ENCODE data around the gene MAP6.

Gene MAP6

DNA sequence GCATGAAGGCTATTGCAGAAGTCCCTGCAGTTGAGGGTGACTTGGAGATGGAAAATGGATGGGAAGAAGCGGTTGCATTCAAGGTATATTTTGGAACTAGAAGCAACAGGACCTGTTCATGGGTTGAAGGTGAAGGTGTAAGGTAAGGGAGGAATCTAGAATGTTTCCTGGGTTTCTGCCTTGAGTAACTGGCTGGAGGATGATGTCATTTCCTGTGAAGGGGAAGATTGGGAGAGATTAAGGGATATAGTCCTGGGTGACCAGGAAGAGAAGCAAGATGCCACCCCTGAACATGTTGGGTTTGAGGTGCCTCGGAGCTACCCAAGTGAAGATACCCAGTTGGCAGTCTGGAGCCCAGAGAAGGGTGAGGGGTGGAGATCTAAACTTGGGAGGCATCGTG lies 36.7 kb upstream of the MAP6 start:
- Histone ChIP-seq H4K20me1 (ENCODE audit: low read depth, low read length) (no peaks in the 10 kb centered on the region), H3K9me2 (replicated peaks; ENCODE audit: insufficient read depth, low read length) (no peaks in the 10 kb centered on the region), H3K4me3 (ENCODE audit: insufficient read depth, low read length, poor library complexity, severe bottlenecking) (no peak overlapping the region), H3K79me2 (ENCODE audit: insufficient read depth, low read length) (no peaks in the 10 kb centered on the region), H3K36me3 (ENCODE audit: low read length) (no peaks in the 10 kb centered on the region), H3K9ac (ENCODE audit: low read length) (no peak overlapping the region), H3K4me2 (ENCODE audit: low read depth, low read length, poor library complexity, severe bottlenecking) (no peak overlapping the region), H3K27me3 (ENCODE audit: low read length) (no peaks in the 10 kb centered on the region), H3K27ac (ENCODE audit: low read depth, low read length) (no peak overlapping the region), H3K9me3 (ENCODE audit: insufficient read depth, low read length) (no peaks in the 10 kb centered on the region), H3F3A (ENCODE audit: insufficient read depth) (no peaks in the 10 kb centered on the region), H2AFZ (ENCODE audit: low read depth, low read length, severe bottlenecking) (no peak overlapping the region)
- no peak for TF ChIP-seq EZH2phosphoT487 (conservative IDR thresholded peaks at IDR 0.05; ENCODE audit: low read length)

DNA sequence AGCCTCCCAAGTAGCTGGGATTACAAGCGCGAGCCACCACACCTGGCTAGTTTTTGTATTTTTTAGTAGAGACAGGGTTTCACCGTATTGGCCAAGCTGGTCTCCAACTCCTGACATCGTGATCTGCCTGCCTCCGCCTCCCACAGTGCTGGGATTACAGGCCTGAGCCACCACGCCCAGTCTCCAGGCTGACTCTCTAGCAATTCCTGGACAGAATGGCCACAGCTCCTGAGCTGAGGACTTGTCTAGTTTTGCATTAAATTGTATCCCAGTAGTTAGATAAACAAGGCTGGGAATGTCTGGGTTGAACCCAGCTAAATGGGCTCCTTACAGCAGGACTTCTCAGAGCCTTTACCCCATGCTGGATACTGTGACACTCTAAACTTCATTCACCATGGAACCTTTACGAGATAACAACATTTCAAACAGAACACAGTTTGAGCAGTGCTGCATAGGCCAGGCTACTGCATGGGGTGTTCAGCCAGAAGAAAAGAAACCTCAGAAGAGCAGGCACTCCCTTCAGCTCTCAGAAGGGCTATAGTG lies 34.9 kb upstream of the MAP6 start:
- no peak overlapping the region for H3K4me2 ChIP-seq (ENCODE audit: low read depth, low read length, poor library complexity, severe bottlenecking)
- H3K9ac ChIP-seq (ENCODE audit: low read length), result no peak overlapping the region
- H3K79me2 ChIP-seq (ENCODE audit: insufficient read depth, low read length), result no peaks in the 10 kb centered on the region
- H3F3A ChIP-seq (ENCODE audit: insufficient read depth), result no peaks in the 10 kb centered on the region
- no peaks in the 10 kb centered on the region for H4K20me1 ChIP-seq (ENCODE audit: low read depth, low read length)
- no peak overlapping the region for H3K27ac ChIP-seq (ENCODE audit: low read depth, low read length)
- no peak overlapping the region for H2AFZ ChIP-seq (ENCODE audit: low read depth, low read length, severe bottlenecking)
- no peaks in the 10 kb centered on the region for H3K36me3 ChIP-seq (ENCODE audit: low read length)
- H3K4me3 ChIP-seq (ENCODE audit: insufficient read depth, low read length, poor library complexity, severe bottlenecking), result no peak overlapping the region
- H3K9me3 ChIP-seq (ENCODE audit: insufficient read depth, low read length), result no peaks in the 10 kb centered on the region
- H3K27me3 ChIP-seq (ENCODE audit: low read length), result no peaks in the 10 kb centered on the region
- no peaks in the 10 kb centered on the region for H3K9me2 ChIP-seq (replicated peaks; ENCODE audit: insufficient read depth, low read length)
- TF ChIP-seq EZH2phosphoT487 (conservative IDR thresholded peaks at IDR 0.05; ENCODE audit: low read length), result no peak
- TF ChIP-seq, protein P1, sequence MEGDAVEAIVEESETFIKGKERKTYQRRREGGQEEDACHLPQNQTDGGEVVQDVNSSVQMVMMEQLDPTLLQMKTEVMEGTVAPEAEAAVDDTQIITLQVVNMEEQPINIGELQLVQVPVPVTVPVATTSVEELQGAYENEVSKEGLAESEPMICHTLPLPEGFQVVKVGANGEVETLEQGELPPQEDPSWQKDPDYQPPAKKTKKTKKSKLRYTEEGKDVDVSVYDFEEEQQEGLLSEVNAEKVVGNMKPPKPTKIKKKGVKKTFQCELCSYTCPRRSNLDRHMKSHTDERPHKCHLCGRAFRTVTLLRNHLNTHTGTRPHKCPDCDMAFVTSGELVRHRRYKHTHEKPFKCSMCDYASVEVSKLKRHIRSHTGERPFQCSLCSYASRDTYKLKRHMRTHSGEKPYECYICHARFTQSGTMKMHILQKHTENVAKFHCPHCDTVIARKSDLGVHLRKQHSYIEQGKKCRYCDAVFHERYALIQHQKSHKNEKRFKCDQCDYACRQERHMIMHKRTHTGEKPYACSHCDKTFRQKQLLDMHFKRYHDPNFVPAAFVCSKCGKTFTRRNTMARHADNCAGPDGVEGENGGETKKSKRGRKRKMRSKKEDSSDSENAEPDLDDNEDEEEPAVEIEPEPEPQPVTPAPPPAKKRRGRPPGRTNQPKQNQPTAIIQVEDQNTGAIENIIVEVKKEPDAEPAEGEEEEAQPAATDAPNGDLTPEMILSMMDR (IDR thresholded peaks at IDR 0.05; ENCODE audit: insufficient read depth, low read length, poor library complexity, severe bottlenecking), result no peak

DNA sequence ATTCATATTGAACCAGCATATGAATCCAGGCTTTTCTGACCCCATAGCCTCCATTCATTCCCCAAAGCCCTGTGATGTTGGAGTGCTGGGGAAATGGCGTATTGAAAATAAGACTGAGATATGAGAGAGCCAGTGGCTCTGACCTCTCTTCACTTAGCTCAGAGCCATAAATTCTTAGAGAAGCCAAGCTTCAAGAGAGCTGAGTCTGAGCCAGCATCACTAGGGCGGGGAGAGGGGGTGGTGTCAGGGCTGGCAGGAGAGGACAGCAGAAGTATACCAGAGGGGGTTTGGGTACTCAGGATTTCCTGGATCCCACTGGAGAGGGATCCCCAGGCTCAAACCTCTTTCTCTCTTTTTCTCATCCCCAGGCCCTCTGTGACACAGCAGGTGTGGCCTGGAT lies 32.1 kb upstream of the MAP6 start:
- Histone ChIP-seq H3K9me2 (replicated peaks; ENCODE audit: insufficient read depth, low read length) (no peaks in the 10 kb centered on the region), H2AFZ (ENCODE audit: low read depth, low read length, severe bottlenecking) (no peak overlapping the region), H3K36me3 (ENCODE audit: low read length) (no peaks in the 10 kb centered on the region), H3K9ac (ENCODE audit: low read length) (no peak overlapping the region), H3K4me3 (ENCODE audit: insufficient read depth, low read length, poor library complexity, severe bottlenecking) (no peak overlapping the region), H3F3A (ENCODE audit: insufficient read depth) (no peaks in the 10 kb centered on the region), H3K27me3 (ENCODE audit: low read length) (no peaks in the 10 kb centered on the region), H4K20me1 (ENCODE audit: low read depth, low read length) (no peaks in the 10 kb centered on the region), H3K79me2 (ENCODE audit: insufficient read depth, low read length) (no peaks in the 10 kb centered on the region), H3K9me3 (ENCODE audit: insufficient read depth, low read length) (no peaks in the 10 kb centered on the region), H3K27ac (ENCODE audit: low read depth, low read length) (no peak overlapping the region), H3K4me2 (ENCODE audit: low read depth, low read length, poor library complexity, severe bottlenecking) (no peak overlapping the region)
- TF ChIP-seq, protein P1 (IDR thresholded peaks at IDR 0.05; ENCODE audit: insufficient read depth, low read length, poor library complexity, severe bottlenecking), result no peak
- no peak for TF ChIP-seq EZH2phosphoT487 (conservative IDR thresholded peaks at IDR 0.05; ENCODE audit: low read length)

DNA sequence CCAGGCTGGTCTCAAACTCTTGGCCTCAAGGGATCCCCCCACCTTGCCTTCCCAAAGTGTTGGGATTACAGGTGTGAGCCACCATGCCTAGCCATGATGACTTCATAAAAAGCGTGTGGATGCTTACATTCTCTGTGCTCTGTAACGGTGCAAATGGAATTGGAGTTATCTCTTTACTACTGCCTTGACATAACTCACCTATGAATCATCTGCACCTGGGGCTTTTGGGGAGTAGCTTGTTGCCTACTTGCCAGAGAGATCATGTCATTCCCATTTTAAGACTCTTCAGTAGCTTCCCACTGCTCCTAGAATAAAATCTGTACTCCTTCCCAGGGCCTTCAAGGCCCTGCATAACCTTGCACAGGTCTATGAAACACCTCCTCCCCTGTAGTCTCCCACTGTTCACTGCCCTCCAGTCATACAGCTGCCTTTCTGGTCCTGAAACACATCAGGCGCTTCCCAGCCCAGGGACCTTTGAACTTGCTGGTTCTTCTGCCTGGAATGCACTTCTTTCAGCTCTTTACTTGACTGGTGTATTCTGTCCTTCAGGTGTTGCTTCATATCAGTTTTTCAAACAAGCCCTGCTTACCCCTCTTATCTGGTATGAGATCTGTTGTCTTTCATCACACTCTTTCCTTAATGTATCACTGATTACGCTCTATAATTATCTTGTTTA lies 29.2 kb upstream of the MAP6 start:
- no peaks in the 10 kb centered on the region for H3K36me3 ChIP-seq (ENCODE audit: low read length)
- H3F3A ChIP-seq (ENCODE audit: insufficient read depth), result no peaks in the 10 kb centered on the region
- H3K9me3 ChIP-seq (ENCODE audit: insufficient read depth, low read length), result no peaks in the 10 kb centered on the region
- no peak overlapping the region for H3K4me2 ChIP-seq (ENCODE audit: low read depth, low read length, poor library complexity, severe bottlenecking)
- no peaks in the 10 kb centered on the region for H3K79me2 ChIP-seq (ENCODE audit: insufficient read depth, low read length)
- no peak overlapping the region for H2AFZ ChIP-seq (ENCODE audit: low read depth, low read length, severe bottlenecking)
- TF ChIP-seq, protein P1 (IDR thresholded peaks at IDR 0.05; ENCODE audit: insufficient read depth, low read length, poor library complexity, severe bottlenecking), result no peak
- no peak for TF ChIP-seq EZH2phosphoT487 (conservative IDR thresholded peaks at IDR 0.05; ENCODE audit: low read length)
- no peaks in the 10 kb centered on the region for H3K27me3 ChIP-seq (ENCODE audit: low read length)
- no peak overlapping the region for H3K4me3 ChIP-seq (ENCODE audit: insufficient read depth, low read length, poor library complexity, severe bottlenecking)
- no peak overlapping the region for H3K27ac ChIP-seq (ENCODE audit: low read depth, low read length)
- no peaks in the 10 kb centered on the region for H3K9me2 ChIP-seq (replicated peaks; ENCODE audit: insufficient read depth, low read length)
- no peaks in the 10 kb centered on the region for H4K20me1 ChIP-seq (ENCODE audit: low read depth, low read length)
- no peak overlapping the region for H3K9ac ChIP-seq (ENCODE audit: low read length)

Data from SU-DHL-6 (cell line).